Neutrophil (primary cell): ENCODE data around the gene FYN.

Experiments
- H3K27ac ChIP-seq: fragments of 200-600 bp; sonication (generic); 2 replicates; pipeline ENCODE4 v1.5.1; 2016; ENCODE audit warnings: mild to moderate bottlenecking, moderate library complexity
- H3K27me3 ChIP-seq: fragments of 200-600 bp; sonication (generic); 2 replicates; pipeline ENCODE4 v1.6.0; 2016; ENCODE audit warnings: mild to moderate bottlenecking
- H3K36me3 ChIP-seq: fragments of 200-600 bp; sonication (generic); 2 replicates; pipeline ENCODE4 v1.5.1; 2017
- H3K4me1 ChIP-seq, 2 experiments: fragments of 200-600 bp in 1 of 2; sonication (generic) in 1 of 2; 1 replicate in 1 of 2; 2 replicates in 1 of 2; pipeline versions ENCODE4 v1.5.1 to v1.6.1; 2013 to 2016; ENCODE audit warnings: low read depth in 1 of 2, low read length in 1 of 2, mild to moderate bottlenecking in 1 of 2, moderate library complexity in 1 of 2; ENCODE audit not compliant: control insufficient read depth in 1 of 2, insufficient read depth in 1 of 2
- H3K4me3 ChIP-seq, 2 experiments: fragments of 200-600 bp in 1 of 2; sonication (generic) in 1 of 2; 1 replicate in 1 of 2; 2 replicates in 1 of 2; pipeline ENCODE4 v1.5.1; 2013 to 2016; ENCODE audit warnings: low read depth in 1 of 2, low read length in 1 of 2, mild to moderate bottlenecking in 1 of 2, moderate library complexity in 1 of 2
- H3K9me3 ChIP-seq: fragments of 200-600 bp; sonication (generic); 2 replicates; pipeline ENCODE4 v1.5.1; 2016
- TF ChIP-seq, protein P1 (sequence below): fragments of 200-600 bp; sonication (generic); IDR thresholded peaks from 2 replicates; pipeline ENCODE4 v1.5.1; 2016; ENCODE audit warnings: antibody characterized with exemption

Gene FYN

DNA sequence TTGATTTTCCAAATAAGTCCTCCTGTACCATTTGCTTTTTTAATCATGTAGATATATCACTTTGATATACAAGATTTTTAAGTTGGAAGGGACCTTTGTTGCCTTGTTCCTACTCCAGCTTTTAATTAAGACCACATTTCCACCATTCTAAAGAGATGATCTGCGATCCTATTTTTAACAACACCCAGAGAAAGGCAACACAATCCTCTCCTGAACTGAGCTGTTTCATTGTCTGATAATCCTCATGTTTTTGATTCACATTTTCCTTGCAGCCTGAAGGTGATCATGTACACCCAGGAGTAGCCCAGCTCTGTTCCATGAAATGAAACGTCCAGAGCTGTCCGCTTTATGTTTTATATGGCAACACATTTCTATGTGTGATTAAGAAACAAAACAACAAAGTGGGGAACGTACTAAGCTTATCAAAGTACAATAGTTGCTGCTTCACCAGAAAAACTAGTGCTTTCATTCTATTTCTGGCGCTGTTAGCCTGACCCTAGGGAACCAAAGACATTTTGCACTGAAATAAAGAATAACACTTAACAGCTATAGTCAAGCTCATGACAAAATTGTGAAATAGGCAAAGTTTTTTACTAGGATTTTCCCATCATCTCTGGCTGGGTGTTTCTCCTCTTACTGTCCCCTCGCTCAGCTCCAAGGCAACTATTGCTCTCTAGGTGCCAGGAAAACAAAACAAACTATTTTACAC is 245.0 kb downstream of the FYN start:
- TF ChIP-seq, protein P1, sequence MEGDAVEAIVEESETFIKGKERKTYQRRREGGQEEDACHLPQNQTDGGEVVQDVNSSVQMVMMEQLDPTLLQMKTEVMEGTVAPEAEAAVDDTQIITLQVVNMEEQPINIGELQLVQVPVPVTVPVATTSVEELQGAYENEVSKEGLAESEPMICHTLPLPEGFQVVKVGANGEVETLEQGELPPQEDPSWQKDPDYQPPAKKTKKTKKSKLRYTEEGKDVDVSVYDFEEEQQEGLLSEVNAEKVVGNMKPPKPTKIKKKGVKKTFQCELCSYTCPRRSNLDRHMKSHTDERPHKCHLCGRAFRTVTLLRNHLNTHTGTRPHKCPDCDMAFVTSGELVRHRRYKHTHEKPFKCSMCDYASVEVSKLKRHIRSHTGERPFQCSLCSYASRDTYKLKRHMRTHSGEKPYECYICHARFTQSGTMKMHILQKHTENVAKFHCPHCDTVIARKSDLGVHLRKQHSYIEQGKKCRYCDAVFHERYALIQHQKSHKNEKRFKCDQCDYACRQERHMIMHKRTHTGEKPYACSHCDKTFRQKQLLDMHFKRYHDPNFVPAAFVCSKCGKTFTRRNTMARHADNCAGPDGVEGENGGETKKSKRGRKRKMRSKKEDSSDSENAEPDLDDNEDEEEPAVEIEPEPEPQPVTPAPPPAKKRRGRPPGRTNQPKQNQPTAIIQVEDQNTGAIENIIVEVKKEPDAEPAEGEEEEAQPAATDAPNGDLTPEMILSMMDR: no peak
- no peak overlapping the region for H3K4me3 ChIP-seq

DNA sequence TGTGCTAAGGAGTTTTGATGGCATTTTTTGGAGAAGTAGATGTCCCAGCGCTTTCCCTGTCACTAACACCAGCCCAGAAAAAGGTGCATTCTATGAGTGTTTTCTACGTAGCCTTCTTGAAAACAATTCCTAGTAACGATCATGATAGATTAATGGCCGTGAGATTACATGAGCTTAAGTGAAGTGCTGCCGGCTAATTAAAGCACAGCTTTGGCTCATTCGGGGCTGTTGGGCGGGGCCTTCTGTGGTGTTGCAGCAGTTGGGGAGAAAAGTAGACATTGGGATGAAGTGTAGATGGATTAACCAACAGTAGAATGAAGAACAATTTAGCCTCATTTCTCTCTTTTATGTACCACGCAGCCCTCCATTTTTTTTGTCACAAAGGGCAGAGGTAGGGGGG is 246.8 kb downstream of the FYN start:
- Histone ChIP-seq H3K27me3 (peaks cover 7% of the 10 kb centered on the region), H3K4me1 (no peaks in the 10 kb centered on the region), H3K9me3 (no peaks in the 10 kb centered on the region), H3K27ac (no peak overlapping the region), H3K4me3 (no peak overlapping the region), H3K36me3 (no peaks in the 10 kb centered on the region)
- TF ChIP-seq, protein P1: no peak

More for the DNA sequence above, 245.0 kb downstream of the FYN start:
- Histone ChIP-seq H3K4me1 (no peaks in the 10 kb centered on the region), H3K36me3 (no peaks in the 10 kb centered on the region), H3K27me3 (peaks cover 15% of the 10 kb centered on the region), H3K9me3 (no peaks in the 10 kb centered on the region), H3K27ac (no peak overlapping the region)

DNA sequence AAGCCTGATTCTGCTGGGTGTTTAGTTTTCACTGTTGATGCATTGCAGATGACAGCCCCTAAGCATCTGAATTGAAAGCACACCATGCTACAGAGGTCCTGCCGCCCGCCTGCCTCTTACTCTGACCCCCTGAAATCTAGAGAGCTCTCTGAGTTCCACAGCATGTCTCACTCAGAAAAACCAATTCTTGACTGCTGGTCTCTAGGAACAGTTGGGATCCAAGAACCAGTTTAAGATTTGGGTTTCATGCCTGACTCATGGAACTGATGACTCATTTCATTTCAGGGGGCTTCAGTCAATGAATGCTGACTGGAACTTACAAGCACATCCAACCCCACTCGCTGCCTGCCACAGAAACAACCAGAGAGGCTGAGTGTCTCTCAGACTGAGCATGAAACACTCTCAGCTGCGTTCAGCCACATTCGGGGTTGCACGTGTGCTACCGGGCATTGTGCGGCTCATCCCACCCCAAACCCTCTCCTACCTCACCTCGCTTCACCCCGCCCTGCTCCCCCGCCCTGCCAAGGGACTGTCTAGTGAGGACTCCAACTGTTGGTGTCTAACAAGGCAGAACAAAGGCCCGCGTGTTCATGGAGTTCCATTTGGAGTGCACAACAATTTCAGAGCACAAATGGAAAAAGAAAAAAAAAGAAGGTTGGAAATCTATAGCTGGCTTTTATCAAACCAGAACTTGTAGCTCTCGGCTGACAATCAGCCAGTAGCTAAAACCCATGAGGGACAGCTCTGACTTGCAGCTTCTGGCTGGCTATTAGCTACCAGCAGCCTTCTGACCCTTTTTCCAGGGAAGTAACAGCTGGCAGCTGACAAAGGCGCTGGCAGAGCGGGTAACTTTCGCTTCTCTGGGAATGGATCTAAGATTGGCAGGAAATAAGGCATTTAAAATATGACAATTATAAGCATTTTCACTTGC is 247.5 kb downstream of the FYN start:
- Histone ChIP-seq H3K27ac (no peak overlapping the region), H3K36me3 (no peaks in the 10 kb centered on the region), H3K27me3 (no peaks in the 10 kb centered on the region), H3K9me3 (no peaks in the 10 kb centered on the region), H3K4me3 (no peak overlapping the region), H3K4me1 (no peaks in the 10 kb centered on the region)
- TF ChIP-seq, protein P1: no peak

DNA sequence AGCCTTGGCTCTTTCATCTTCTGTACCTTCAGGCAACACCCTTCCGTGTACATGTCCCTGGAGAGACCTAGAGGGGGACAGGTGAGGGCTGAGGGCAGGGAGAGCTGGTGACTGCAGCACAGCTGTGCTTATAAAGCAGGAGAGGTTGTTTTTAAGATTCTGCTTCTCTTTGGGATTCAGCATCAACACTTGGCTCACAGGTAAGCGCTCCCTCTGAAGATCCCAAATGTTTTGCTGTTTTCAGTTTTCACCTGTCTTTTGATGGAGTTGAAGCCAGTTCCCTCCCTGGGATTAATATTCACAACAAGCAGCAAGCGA is 248.2 kb downstream of the FYN start:
- Histone ChIP-seq H3K4me3 (no peak overlapping the region), H3K36me3 (no peaks in the 10 kb centered on the region), H3K9me3 (no peaks in the 10 kb centered on the region), H3K4me1 (no peaks in the 10 kb centered on the region), H3K27me3 (no peaks in the 10 kb centered on the region), H3K27ac (no peak overlapping the region)
- TF ChIP-seq, protein P1: no peak

DNA sequence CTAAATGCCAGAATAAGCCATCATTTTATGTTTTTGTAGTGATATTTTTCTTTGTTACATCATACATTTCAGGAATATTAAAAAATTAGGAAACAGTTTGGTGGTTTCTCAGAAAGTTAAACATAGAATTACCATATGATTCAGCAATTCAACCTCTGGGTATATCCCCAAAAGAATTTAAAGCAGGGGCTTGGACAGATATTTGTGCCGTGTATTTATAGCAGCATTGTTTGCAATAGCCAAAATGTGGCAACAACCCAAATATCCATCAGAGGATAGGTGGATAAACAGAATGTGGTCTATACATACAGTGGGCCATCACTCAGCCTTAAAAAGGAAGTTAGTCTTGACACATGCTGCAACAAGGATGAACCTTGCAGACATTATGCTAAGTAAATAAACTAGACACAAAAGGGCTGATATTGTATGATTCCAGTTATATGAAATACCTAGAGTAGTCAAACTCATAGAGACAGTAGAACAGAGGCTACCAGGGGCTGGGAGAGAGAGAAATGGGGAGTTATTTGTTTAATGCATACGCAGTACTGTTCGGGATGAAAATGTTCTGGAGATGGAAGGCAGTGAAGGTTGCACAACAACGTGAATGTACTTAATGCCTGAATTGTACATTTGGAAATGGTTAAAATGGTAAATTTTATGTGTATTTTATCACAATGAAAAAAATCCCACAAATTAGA is 248.7 kb downstream of the FYN start:
- no peaks in the 10 kb centered on the region for H3K27me3 ChIP-seq
- H3K27ac ChIP-seq: no peak overlapping the region
- no peaks in the 10 kb centered on the region for H3K4me1 ChIP-seq
- H3K4me3 ChIP-seq: no peak overlapping the region
- H3K36me3 ChIP-seq: no peaks in the 10 kb centered on the region
- TF ChIP-seq, protein P1: no peak
- no peaks in the 10 kb centered on the region for H3K9me3 ChIP-seq
